ENCODE data around the gene COL5A1.

Gene COL5A1

DNA sequence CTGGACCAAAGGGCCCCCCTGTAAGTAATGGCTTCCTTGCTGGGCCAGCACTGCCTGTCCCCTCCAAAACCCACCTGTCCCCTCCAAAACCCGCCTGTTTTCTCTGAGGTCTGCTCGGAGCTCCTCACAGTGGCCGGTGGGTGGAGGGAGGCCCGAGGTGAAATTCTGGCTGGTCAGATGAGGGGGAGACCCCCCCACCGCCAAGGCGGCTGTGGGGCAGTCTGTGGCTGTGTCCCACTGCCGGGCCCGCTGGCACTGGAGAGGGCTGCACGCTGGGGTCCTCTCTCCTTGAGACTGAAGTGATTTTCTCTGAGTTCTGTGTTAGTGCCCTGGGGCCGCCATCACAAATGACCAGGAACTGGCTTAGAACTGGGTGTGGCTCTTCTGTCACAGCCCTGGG is 155.3 kb downstream of the COL5A1 start:
- no peak for DNase-seq
- no peak overlapping the region for H3K4me3 ChIP-seq (ENCODE audit: low read depth in 1 of 2, low read length in 2 of 2)
- no peaks in the 10 kb centered on the region for H3K36me3 ChIP-seq (ENCODE audit: insufficient read depth, low read length)
- no peaks in the 10 kb centered on the region for H4K20me1 ChIP-seq (ENCODE audit: insufficient read depth, low read length)
- no peaks in the 10 kb centered on the region for H3K4me1 ChIP-seq (ENCODE audit: insufficient read depth, low read length)
- no peak for ATAC-seq (ENCODE audit: insufficient read depth, low read depth)
- TF ChIP-seq EZH2 (IDR thresholded peaks at IDR 0.05; ENCODE audit: borderline replicate concordance, low read depth, low read length, severe bottlenecking): no peak
- TF ChIP-seq, protein P1, sequence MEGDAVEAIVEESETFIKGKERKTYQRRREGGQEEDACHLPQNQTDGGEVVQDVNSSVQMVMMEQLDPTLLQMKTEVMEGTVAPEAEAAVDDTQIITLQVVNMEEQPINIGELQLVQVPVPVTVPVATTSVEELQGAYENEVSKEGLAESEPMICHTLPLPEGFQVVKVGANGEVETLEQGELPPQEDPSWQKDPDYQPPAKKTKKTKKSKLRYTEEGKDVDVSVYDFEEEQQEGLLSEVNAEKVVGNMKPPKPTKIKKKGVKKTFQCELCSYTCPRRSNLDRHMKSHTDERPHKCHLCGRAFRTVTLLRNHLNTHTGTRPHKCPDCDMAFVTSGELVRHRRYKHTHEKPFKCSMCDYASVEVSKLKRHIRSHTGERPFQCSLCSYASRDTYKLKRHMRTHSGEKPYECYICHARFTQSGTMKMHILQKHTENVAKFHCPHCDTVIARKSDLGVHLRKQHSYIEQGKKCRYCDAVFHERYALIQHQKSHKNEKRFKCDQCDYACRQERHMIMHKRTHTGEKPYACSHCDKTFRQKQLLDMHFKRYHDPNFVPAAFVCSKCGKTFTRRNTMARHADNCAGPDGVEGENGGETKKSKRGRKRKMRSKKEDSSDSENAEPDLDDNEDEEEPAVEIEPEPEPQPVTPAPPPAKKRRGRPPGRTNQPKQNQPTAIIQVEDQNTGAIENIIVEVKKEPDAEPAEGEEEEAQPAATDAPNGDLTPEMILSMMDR (IDR thresholded peaks at IDR 0.05; ENCODE audit: borderline replicate concordance, extremely low read depth, low read length, poor library complexity, severe bottlenecking): no peak
- no peak overlapping the region for H2AFZ ChIP-seq (ENCODE audit: low read depth, low read length)
- H3K9me3 ChIP-seq (ENCODE audit: insufficient read depth, low read length, severe bottlenecking): no peaks in the 10 kb centered on the region
- no peaks in the 10 kb centered on the region for H3K79me2 ChIP-seq (ENCODE audit: insufficient read depth, low read length)
- no peak overlapping the region for H3K9ac ChIP-seq (ENCODE audit: low read depth, low read length)
- H3K27ac ChIP-seq (ENCODE audit: low read length): no peak overlapping the region
- no peak overlapping the region for H3K4me2 ChIP-seq (ENCODE audit: insufficient read depth, low read length)
- no peaks in the 10 kb centered on the region for H3K27me3 ChIP-seq (ENCODE audit: insufficient read depth, low read length, poor library complexity)

DNA sequence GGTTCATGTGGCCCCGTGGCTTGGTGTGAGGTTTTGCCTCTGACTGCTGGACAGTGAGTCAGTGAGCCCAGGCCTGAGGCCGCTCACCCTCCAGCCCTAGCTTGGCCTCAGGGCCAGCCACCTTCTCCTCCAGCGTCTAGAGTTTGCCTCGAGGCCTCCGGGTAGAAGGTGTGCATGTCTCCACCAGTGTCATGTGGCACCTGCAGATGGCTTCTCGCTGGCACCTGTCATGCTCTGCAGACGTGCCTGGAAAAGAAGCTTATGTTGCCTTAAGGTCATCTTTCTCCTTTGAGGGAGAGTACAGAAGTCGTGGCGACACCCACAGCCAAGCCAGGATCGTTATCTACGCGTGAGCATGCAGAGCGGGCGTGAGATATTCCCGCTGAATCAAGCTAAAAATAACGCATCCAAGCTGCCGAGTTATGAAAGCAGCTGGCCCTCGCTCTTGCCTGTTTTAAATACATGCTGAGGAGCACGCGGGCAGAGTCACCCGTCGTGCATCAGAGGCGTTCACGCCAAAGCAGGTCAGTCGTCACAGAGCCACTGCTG is 159.3 kb downstream of the COL5A1 start:
- DNase-seq (no peak), ATAC-seq (ENCODE audit: insufficient read depth, low read depth) (no peak)
- H4K20me1 ChIP-seq (ENCODE audit: insufficient read depth, low read length): no peaks in the 10 kb centered on the region
- no peaks in the 10 kb centered on the region for H3K4me1 ChIP-seq (ENCODE audit: insufficient read depth, low read length)
- H3K4me3 ChIP-seq (ENCODE audit: low read depth in 1 of 2, low read length in 2 of 2): no peak overlapping the region
- H3K9me3 ChIP-seq (ENCODE audit: insufficient read depth, low read length, severe bottlenecking): no peaks in the 10 kb centered on the region
- H3K79me2 ChIP-seq (ENCODE audit: insufficient read depth, low read length): no peaks in the 10 kb centered on the region
- H3K27me3 ChIP-seq (ENCODE audit: insufficient read depth, low read length, poor library complexity): no peaks in the 10 kb centered on the region
- H2AFZ ChIP-seq (ENCODE audit: low read depth, low read length): no peak overlapping the region
- H3K9ac ChIP-seq (ENCODE audit: low read depth, low read length): no peak overlapping the region
- H3K4me2 ChIP-seq (ENCODE audit: insufficient read depth, low read length): no peak overlapping the region
- no peaks in the 10 kb centered on the region for H3K36me3 ChIP-seq (ENCODE audit: insufficient read depth, low read length)
- TF ChIP-seq, protein P1 (IDR thresholded peaks at IDR 0.05; ENCODE audit: borderline replicate concordance, extremely low read depth, low read length, poor library complexity, severe bottlenecking): no peak
- H3K27ac ChIP-seq (ENCODE audit: low read length): no peak overlapping the region

DNA sequence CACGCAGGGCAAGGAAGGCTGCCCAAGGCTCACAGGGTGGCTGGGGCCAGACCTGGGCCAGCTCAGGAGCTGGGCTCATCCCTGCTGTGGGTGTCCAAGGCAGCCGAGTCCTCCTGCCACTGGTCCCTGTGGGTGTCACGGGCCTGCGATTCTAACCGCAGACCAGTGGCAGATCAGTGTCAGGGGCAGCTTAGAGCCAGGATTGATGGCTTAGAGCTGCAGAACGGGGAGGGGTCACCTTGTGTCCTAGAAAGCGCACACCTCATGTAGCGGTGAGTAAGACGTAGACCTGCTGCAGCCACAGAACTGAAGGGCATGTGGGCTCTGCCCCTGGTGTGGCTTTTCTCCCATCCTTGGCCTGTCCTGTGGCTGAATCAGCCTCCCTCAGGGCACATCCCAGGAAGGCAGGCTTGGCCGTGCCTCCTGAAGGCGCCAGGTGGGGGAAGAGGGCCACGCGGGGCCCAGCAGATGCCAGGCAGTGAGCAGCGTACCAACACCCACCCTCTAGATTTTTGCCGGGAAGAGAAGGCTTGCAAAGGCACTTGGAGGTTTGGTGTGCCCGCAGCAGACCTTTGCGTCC is 160.7 kb downstream of the COL5A1 start:
- H3K27ac ChIP-seq (ENCODE audit: low read length): no peak overlapping the region
- no peak overlapping the region for H3K9ac ChIP-seq (ENCODE audit: low read depth, low read length)
- H3K9me3 ChIP-seq (ENCODE audit: insufficient read depth, low read length, severe bottlenecking): no peaks in the 10 kb centered on the region
- no peak overlapping the region for H3K4me2 ChIP-seq (ENCODE audit: insufficient read depth, low read length)
- no peaks in the 10 kb centered on the region for H3K36me3 ChIP-seq (ENCODE audit: insufficient read depth, low read length)
- ATAC-seq (ENCODE audit: insufficient read depth, low read depth) (no peak), DNase-seq (no peak)
- no peak overlapping the region for H3K4me3 ChIP-seq (ENCODE audit: low read depth in 1 of 2, low read length in 2 of 2)
- H3K79me2 ChIP-seq (ENCODE audit: insufficient read depth, low read length): no peaks in the 10 kb centered on the region
- H3K27me3 ChIP-seq (ENCODE audit: insufficient read depth, low read length, poor library complexity): no peaks in the 10 kb centered on the region
- H4K20me1 ChIP-seq (ENCODE audit: insufficient read depth, low read length): no peaks in the 10 kb centered on the region
- no peak for TF ChIP-seq EZH2 (IDR thresholded peaks at IDR 0.05; ENCODE audit: borderline replicate concordance, low read depth, low read length, severe bottlenecking)
- TF ChIP-seq, protein P1 (IDR thresholded peaks at IDR 0.05; ENCODE audit: borderline replicate concordance, extremely low read depth, low read length, poor library complexity, severe bottlenecking): no peak
- no peak overlapping the region for H2AFZ ChIP-seq (ENCODE audit: low read depth, low read length)
- H3K4me1 ChIP-seq (ENCODE audit: insufficient read depth, low read length): no peaks in the 10 kb centered on the region

All from DND-41 (cell line).